Sigmoid colon (tissue), 7 donors: ENCODE measurements around the gene DYNLRB1. TPM values are rescaled to one million over a fixed set of nuclear protein-coding genes. Genes with fewer than 3 reads are reported as not detected.
A peak's percentile ranks its signal among the peaks of the same experiment; 100 is the strongest.

Experiments
- DNase-seq: peaks from one replicate; pipeline ENCODE4 v3.0.0-alpha.2; 2019
- H3K27ac ChIP-seq, 4 donors: fragments of 200-600 bp; sonication (generic); one replicate each; pipeline ENCODE4 v1.5.1; 2016 to 2019; ENCODE audit warnings: mild to moderate bottlenecking in 1 of 4
- H3K27me3 ChIP-seq, 3 donors: fragments of 200-600 bp; sonication (generic); one replicate each; pipeline ENCODE4 v1.5.1; 2019; ENCODE audit warnings: mild to moderate bottlenecking in 1 of 3
- H3K36me3 ChIP-seq, 4 donors: fragments of 200-600 bp; sonication (generic); one replicate each; pipeline ENCODE4 v1.5.1; 2016 to 2019
- H3K4me1 ChIP-seq, 4 donors: fragments of 200-600 bp; sonication (generic); one replicate each; pipeline ENCODE4 v1.5.1; 2017 to 2019
- H3K4me3 ChIP-seq, 4 donors: fragments of 200-600 bp; sonication (generic); one replicate each; pipeline ENCODE4 v1.5.1; 2017 to 2019; ENCODE audit warnings: mild to moderate bottlenecking in 2 of 4, moderate library complexity in 1 of 4
- H3K9me3 ChIP-seq, 4 donors: fragments of 200-600 bp in 3 of 4; sonication (generic) in 3 of 4; one replicate each; pipeline versions ENCODE4 v1.5.1 to v1.6.1; 2013 to 2019
- EP300 ChIP-seq, 4 donors: sonication (generic); formaldehyde crosslinking; IDR thresholded peaks; one replicate each; pipeline ENCODE4 v1.6.1; 2017; ENCODE audit warnings: antibody characterized with exemption in 4 of 4
- POLR2A ChIP-seq, 2 donors: fragments of 450-650 bp; IDR thresholded peaks; one replicate each; pipeline ENCODE4 v1.6.1; 2016; ENCODE audit warnings: antibody characterized with exemption in 2 of 2, mild to moderate bottlenecking in 2 of 2, moderate library complexity in 2 of 2
- POLR2AphosphoS5 ChIP-seq, 4 donors: sonication (generic); formaldehyde crosslinking; IDR thresholded peaks; one replicate each; pipeline ENCODE4 v1.6.1; 2017; ENCODE audit warnings: antibody characterized with exemption in 4 of 4
- WGBS, 2 donors: extraction: QIAGEN DNeasy Blood & Tissue Kit; methylation state at CpG; one replicate each; pipeline ENCODE4 v1.1.7; 2013; 5-methylcytosine and 5-hydroxymethylcytosine counted together
- intact Hi-C: fragments of 100-400 bp; cut with DNase I; formaldehyde crosslinking; loops from one replicate; pipeline ENCODE4 v1.15.1; 2023
- polyA plus RNA-seq, 3 donors: library from polyadenylated mRNA; stranded (reverse); fragments of 200-250 nt; gene quantifications; one replicate each; pipeline ENCODE4 v1.2.3, GENCODE V29; 2013
- total RNA-seq, 4 donors: library from RNA; depleted of rRNA; stranded (reverse); fragments of >200 nt; gene quantifications; one replicate each; pipeline ENCODE4 v1.1.0, GENCODE V29; 2016
- TF ChIP-seq, protein P1 (sequence below), 4 experiments: fragments of 450-650 bp in 3 of 4; fragments of 200-600 bp in 1 of 4; IDR thresholded peaks; one replicate each; pipeline ENCODE4 v1.5.1; 2016 to 2019; ENCODE audit warnings: antibody characterized with exemption in 4 of 4, mild to moderate bottlenecking in 3 of 4, moderate library complexity in 2 of 4
- donor health status: healthy with polysubstance abuse.
- donor health status: Bipolar disorder and iron deficiency.
- donor health status: healthy.

Gene DYNLRB1
- total and polyA plus RNA-seq, 7 donors, result 148 to 259 (median 168) TPM

DNA sequence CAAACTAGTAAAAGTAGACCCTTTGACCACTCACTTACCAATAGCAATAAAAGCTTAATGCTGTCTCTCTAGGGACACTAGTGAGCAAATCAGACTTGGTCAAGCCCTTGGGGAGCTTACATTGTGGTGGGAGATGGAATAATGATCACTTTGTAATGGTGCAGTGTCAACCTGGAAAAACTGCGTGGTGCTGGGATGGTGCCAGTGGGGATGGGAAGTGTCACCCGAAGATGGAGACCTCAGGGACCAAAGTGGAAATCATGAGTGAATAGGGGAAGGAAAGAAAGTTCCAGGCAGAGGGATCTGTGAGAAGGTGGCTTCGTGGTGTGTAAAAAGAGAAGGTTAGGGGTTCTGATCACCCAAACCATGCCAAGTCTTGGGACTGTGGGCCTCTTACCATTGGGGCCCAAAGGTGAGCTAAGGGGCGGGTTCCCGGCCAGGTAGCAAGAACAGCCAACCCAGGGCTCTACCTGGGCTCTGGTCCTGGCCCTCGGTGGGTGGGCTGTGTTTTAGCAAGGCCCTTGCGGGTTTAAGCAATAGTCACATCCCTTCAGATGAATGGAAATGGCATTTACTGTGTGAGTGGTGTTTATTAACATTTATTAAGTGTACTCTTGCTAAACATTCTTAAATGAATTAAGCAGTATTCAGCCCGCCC lies 15.5 kb downstream of the DYNLRB1 start:
- Histone ChIP-seq H3K36me3 (peaks cover 24 to 89% (median 60%) of the 10 kb centered on the region in 4 donors), H3K9me3 (no peaks in the 10 kb centered on the region), H3K27ac (no peak overlapping the region), H3K4me1 (peaks cover 0 to 28% (median 27%) of the 10 kb centered on the region in 4 donors), H3K27me3 (no peaks in the 10 kb centered on the region), H3K4me3 (no peak overlapping the region)
- DNase-seq, result peak; percentile 49
- WGBS, 2 donors, result 92 to 96% methylated on average over 8 of the region's 8 CpGs
- intact Hi-C loops, result no loop called here
- TF ChIP-seq POLR2AphosphoS5 (IDR thresholded peaks at IDR 0.05) (no peak), POLR2A (IDR thresholded peaks at IDR 0.05) (no peak), EP300 (IDR thresholded peaks at IDR 0.05) (no peak)
- TF ChIP-seq, protein P1, sequence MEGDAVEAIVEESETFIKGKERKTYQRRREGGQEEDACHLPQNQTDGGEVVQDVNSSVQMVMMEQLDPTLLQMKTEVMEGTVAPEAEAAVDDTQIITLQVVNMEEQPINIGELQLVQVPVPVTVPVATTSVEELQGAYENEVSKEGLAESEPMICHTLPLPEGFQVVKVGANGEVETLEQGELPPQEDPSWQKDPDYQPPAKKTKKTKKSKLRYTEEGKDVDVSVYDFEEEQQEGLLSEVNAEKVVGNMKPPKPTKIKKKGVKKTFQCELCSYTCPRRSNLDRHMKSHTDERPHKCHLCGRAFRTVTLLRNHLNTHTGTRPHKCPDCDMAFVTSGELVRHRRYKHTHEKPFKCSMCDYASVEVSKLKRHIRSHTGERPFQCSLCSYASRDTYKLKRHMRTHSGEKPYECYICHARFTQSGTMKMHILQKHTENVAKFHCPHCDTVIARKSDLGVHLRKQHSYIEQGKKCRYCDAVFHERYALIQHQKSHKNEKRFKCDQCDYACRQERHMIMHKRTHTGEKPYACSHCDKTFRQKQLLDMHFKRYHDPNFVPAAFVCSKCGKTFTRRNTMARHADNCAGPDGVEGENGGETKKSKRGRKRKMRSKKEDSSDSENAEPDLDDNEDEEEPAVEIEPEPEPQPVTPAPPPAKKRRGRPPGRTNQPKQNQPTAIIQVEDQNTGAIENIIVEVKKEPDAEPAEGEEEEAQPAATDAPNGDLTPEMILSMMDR (IDR thresholded peaks at IDR 0.05), result no peak

DNA sequence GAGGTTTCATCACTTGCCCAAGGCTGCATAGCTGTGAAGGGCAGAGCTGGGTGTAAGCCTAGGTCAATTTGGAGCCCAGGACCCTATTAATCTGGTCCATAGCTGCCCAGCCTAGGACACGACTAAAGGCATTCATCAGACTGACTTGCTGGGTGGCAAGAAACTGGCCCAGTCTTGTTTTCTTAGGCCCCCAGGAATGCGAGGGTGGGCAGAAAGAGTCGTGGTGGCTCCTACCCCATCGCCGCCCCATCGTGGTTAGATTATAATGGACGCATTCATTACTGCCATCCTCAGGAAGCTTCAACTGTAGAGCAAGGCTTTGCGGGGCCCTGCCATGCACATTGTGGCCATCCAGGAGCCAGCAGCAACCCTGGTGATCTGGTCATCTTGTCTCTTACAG lies 16.1 kb downstream of the DYNLRB1 start:
- peaks cover 0 to 22% (median 21%) of the 10 kb centered on the region in 4 donors for H3K4me1 ChIP-seq
- intact Hi-C loops, result no loop called here

DNA sequence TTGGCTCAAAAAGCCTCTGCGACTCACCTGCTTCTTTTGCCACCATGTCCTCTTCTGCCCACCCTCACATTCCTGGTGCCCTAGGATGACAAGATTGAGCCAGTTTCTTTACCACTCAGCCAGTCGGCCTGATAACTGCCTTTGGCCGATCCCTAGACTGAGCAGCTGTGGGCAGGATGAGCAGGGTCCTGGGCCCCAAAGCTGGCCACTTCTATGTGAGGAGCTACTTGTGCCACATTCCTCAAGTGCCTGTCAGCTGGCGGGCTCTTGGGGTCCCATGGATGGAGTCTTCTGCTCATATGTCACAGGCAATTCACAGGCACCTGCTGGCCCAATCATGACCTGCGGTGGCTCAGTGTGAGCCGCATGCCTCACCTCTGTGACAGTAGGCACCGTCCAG lies 16.5 kb downstream of the DYNLRB1 start:
- peaks cover 0 to 22% (median 21%) of the 10 kb centered on the region in 4 donors for H3K4me1 ChIP-seq
- H3K9me3 ChIP-seq, result no peaks in the 10 kb centered on the region
- no peaks in the 10 kb centered on the region for H3K27me3 ChIP-seq
- TF ChIP-seq POLR2AphosphoS5 (IDR thresholded peaks at IDR 0.05), result no peak
- no peak for TF ChIP-seq POLR2A (IDR thresholded peaks at IDR 0.05)
- no peak for TF ChIP-seq EP300 (IDR thresholded peaks at IDR 0.05)
- TF ChIP-seq, protein P1 (IDR thresholded peaks at IDR 0.05), result no peak
- intact Hi-C loops, result no loop called here
- H3K4me3 ChIP-seq, result no peak overlapping the region
- DNase-seq, result peak; percentile 37
- H3K36me3 ChIP-seq, result peaks cover 23 to 89% (median 59%) of the 10 kb centered on the region in 4 donors
- H3K27ac ChIP-seq, result no peak overlapping the region
- 94 to 96% methylated on average over 7 of the region's 7 CpGs for WGBS, 2 donors

More for the DNA sequence above, 16.1 kb downstream of the DYNLRB1 start:
- 92 to 94% methylated on average over 8 of the region's 8 CpGs for whole genome bisulfite sequencing, 2 donors
- no peak overlapping the region for H3K27ac ChIP-seq
- H3K36me3 ChIP-seq, result peaks cover 24 to 89% (median 60%) of the 10 kb centered on the region in 4 donors
- H3K27me3 ChIP-seq, result no peaks in the 10 kb centered on the region
- H3K4me3 ChIP-seq, result no peak overlapping the region
- no peak for TF ChIP-seq EP300 (IDR thresholded peaks at IDR 0.05)
- TF ChIP-seq POLR2AphosphoS5 (IDR thresholded peaks at IDR 0.05), result no peak
- TF ChIP-seq, protein P1 (IDR thresholded peaks at IDR 0.05), result no peak
- no peak for TF ChIP-seq POLR2A (IDR thresholded peaks at IDR 0.05)
- H3K9me3 ChIP-seq, result no peaks in the 10 kb centered on the region
- DNase-seq, result no peak

DNA sequence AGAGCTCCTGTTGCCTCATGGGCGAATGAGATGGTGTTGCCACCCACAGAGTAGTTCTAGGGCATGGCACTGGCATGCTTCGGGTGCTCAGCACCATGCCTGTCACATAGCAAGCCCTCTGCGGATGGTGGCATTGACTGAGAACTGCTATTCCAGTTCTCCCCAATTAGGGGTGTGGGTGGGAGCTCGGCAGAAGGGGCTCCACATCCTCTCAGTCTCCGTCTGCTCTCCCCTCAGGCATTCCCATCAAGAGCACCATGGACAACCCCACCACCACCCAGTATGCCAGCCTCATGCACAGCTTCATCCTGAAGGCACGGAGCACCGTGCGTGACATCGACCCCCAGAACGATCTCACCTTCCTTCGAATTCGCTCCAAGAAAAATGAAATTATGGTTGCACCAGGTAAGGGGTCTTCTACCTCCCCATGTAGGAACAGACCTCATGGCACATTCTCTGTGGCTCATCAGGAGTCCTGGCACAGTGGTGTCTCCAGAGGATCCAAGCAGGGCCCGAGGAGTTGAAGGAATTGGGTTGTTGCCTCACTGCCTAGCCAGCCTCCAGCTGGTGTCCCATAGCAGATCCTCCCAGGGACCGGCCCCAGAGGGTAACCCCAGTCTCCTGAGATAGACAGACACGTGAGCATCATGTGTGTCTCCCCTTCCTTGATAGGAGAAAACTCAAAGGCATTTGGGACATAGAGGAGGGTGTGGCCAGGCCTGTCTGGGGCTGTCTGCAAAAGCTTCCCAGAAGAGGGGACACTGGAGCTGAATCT lies 18.4 kb downstream of the DYNLRB1 start:
- intact Hi-C loops, result no loop called here
- peaks cover 0 to 10% (median 7%) of the 10 kb centered on the region in 4 donors for H3K4me1 ChIP-seq
- peak; percentile 52 for DNase-seq
- peaks cover 23 to 93% (median 51%) of the 10 kb centered on the region in 4 donors for H3K36me3 ChIP-seq
- H3K27me3 ChIP-seq, result no peaks in the 10 kb centered on the region
- 95% methylated on average over 15 of the region's 15 CpGs for WGBS, 2 donors
- H3K4me3 ChIP-seq, result no peak overlapping the region
- H3K9me3 ChIP-seq, result no peaks in the 10 kb centered on the region
- H3K27ac ChIP-seq, result no peak overlapping the region
- TF ChIP-seq EP300 (IDR thresholded peaks at IDR 0.05) (no peak), POLR2AphosphoS5 (IDR thresholded peaks at IDR 0.05) (no peak), POLR2A (IDR thresholded peaks at IDR 0.05) (no peak)
- TF ChIP-seq, protein P1 (IDR thresholded peaks at IDR 0.05), result no peak
